Left ventricle myocardium inferior (tissue), 1 donor: ENCODE results near the gene CPN1. TPM values are rescaled to one million over a fixed set of nuclear protein-coding genes. Genes with fewer than 3 reads are reported as not detected.

Experiments used
- DNase-seq: peaks from one replicate; pipeline ENCODE4 v3.0.0-alpha.2; 2020
- H3K27ac ChIP-seq: fragments of 200-600 bp; replicated peaks from 2 replicates; pipeline ENCODE4 v1.8.0; 2021
- H3K27me3 ChIP-seq: fragments of 200-600 bp; 2 replicates; pipeline ENCODE4 v1.8.0; 2021; ENCODE audit warnings: low read depth
- H3K36me3 ChIP-seq: fragments of 200-600 bp; 2 replicates; pipeline ENCODE4 v1.8.0; 2021
- H3K4me1 ChIP-seq: fragments of 200-600 bp; 2 replicates; pipeline ENCODE4 v1.8.0; 2021
- H3K4me3 ChIP-seq: fragments of 200-600 bp; 2 replicates; pipeline ENCODE4 v1.8.0; 2021; ENCODE audit warnings: mild to moderate bottlenecking, moderate library complexity
- H3K9me3 ChIP-seq: fragments of 200-600 bp; replicated peaks from 2 replicates; pipeline ENCODE4 v1.8.0; 2021
- intact Hi-C: fragments of 100-400 bp; cut with micrococcal nuclease; formaldehyde crosslinking; loops from one replicate; pipeline ENCODE4 v1.11.0; 2022
- total RNA-seq: library from RNA; stranded (reverse); fragmentation: NEBNext Ultra II Directional; extraction: Animal tissue kit (Norgen Biotek cat#: 25700); gene quantifications from one replicate; pipeline ENCODE4 v1.2.1, GENCODE V29; 2021
- TF ChIP-seq, protein P1 (sequence below): fragments of 200-600 bp; IDR thresholded peaks from 2 replicates; pipeline ENCODE4 v1.8.0; 2021; ENCODE audit warnings: antibody characterized with exemption, mild to moderate bottlenecking, borderline replicate concordance
- donor health status: DM: no; HTN: yes; CAD: no; lungs with severe emphysema.

CPN1 gene
- total RNA-seq, 1 donor from 2014 or later: not detected

- H3K9me3 ChIP-seq: no peaks in the 10 kb centered on the region
- H3K4me1 ChIP-seq: peaks cover 80% of the 10 kb centered on the region
- DNase-seq: no peak
- intact Hi-C loops: no loop called here
- no peaks in the 10 kb centered on the region for H3K36me3 ChIP-seq
- no peak overlapping the region for H3K4me3 ChIP-seq
- TF ChIP-seq, protein P1, sequence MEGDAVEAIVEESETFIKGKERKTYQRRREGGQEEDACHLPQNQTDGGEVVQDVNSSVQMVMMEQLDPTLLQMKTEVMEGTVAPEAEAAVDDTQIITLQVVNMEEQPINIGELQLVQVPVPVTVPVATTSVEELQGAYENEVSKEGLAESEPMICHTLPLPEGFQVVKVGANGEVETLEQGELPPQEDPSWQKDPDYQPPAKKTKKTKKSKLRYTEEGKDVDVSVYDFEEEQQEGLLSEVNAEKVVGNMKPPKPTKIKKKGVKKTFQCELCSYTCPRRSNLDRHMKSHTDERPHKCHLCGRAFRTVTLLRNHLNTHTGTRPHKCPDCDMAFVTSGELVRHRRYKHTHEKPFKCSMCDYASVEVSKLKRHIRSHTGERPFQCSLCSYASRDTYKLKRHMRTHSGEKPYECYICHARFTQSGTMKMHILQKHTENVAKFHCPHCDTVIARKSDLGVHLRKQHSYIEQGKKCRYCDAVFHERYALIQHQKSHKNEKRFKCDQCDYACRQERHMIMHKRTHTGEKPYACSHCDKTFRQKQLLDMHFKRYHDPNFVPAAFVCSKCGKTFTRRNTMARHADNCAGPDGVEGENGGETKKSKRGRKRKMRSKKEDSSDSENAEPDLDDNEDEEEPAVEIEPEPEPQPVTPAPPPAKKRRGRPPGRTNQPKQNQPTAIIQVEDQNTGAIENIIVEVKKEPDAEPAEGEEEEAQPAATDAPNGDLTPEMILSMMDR: no peak
- no peaks in the 10 kb centered on the region for H3K27me3 ChIP-seq
- no peak overlapping the region for H3K27ac ChIP-seq
Measured at GRCh38 chr10:100000109-100000644, 81.5 kb downstream of the CPN1 start.

DNA sequence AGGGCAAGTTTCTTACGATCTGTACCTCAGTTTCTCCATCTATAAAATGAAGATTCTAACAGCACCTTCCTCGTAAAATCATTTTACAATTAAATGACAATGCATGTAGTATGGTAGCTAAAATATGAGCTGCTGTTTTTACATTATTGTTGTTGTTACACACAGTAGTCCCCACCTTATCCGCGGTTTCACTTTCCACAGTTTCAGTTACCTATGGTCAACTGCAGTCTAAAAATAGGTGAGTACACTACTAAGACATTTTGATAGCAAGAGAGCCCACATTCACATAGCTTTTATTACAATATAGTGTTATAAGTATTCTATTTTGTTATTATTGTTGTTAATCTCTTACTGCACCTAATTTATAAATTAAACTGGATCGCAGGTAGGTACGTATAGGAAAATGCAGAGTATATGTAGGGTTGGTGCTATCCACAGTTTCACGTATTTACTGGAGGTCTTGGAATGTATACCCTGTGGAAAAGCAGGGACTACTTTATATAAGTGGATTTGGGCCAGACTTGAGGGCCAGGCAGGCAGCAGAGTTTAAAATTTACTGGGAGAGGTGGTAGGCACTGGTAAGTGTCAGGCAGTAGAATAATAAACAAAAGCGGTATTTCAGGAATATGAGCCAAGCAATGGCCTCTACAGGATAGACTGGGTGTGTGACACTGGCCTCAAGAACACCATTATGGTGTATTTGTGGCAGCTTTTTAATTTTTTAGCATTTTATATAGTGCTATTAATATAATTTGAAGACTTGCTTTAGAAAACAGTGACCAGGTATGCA is 82.2 kb downstream of the CPN1 start:
- TF ChIP-seq, protein P1: no peak
- no peak for DNase-seq
- H3K4me3 ChIP-seq: peak overlapping the region; percentile 8
- H3K27ac ChIP-seq: no peak overlapping the region
- intact Hi-C loops: no loop called here
- no peaks in the 10 kb centered on the region for H3K27me3 ChIP-seq
- H3K4me1 ChIP-seq: peaks cover 80% of the 10 kb centered on the region
- no peaks in the 10 kb centered on the region for H3K36me3 ChIP-seq
- no peaks in the 10 kb centered on the region for H3K9me3 ChIP-seq

DNA sequence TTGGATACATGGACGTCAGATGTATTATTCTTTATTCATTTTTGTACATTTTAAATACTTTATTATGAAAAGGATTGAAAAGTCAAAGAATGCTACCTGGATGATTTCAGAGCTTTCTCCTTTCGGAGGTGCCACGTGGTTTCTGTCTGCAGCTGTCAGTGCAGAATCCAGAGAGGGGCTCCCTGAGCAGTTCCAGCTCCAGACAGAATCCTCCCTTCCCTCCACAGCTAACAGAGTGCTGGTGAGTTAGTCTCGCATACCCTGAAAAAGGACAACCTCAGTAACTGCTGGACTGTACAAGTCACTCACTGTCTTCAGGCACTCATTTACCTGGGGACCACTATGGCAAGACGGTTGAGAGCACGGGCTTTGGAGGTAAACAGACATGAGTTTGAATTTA is 82.8 kb downstream of the CPN1 start:
- TF ChIP-seq, protein P1: no peak
- Histone ChIP-seq H3K4me1 (peaks cover 82% of the 10 kb centered on the region), H3K36me3 (no peaks in the 10 kb centered on the region), H3K9me3 (no peaks in the 10 kb centered on the region), H3K27ac (no peak overlapping the region), H3K27me3 (no peaks in the 10 kb centered on the region), H3K4me3 (no peak overlapping the region)
- no peak for DNase-seq
- intact Hi-C loops: no loop called here

GRCh38 chr10:99996671-99997648 is 84.7 kb downstream of the CPN1 start:
- Histone ChIP-seq H3K4me1 (peaks cover 79% of the 10 kb centered on the region), H3K4me3 (peak overlapping the region; percentile 10)
- intact Hi-C loops: no loop called here

DNA sequence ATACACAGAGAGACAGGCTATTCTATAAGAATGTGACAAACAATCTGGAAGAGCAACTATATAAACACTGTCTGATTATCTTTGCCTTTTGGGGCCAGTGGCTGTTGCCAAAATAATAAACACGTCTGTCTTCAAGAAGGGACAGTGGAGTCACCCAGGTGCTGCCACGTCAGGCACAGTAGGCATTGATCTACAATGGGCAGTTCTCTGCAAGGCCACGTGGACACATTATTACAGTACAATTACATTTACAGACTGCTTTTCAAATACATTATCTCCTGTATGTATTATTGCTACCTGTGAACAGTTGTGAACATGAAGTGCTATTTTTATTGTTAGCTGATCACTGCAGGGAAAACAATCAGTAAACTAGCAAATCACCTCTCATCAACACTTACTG is 86.0 kb downstream of the CPN1 start:
- Histone ChIP-seq H3K4me3 (no peak overlapping the region), H3K36me3 (no peaks in the 10 kb centered on the region), H3K27me3 (no peaks in the 10 kb centered on the region), H3K9me3 (no peaks in the 10 kb centered on the region), H3K4me1 (peaks cover 72% of the 10 kb centered on the region), H3K27ac (peak overlapping the region; percentile 2)
- TF ChIP-seq, protein P1: no peak
- no peak for DNase-seq
- intact Hi-C loops: no loop called here

More at GRCh38 chr10:99996671-99997648, 84.7 kb downstream of the CPN1 start:
- Histone ChIP-seq H3K27ac (peak overlapping the region; percentile 61), H3K36me3 (no peaks in the 10 kb centered on the region), H3K27me3 (no peaks in the 10 kb centered on the region), H3K9me3 (no peaks in the 10 kb centered on the region)
- TF ChIP-seq, protein P1: no peak
- no peak for DNase-seq
